HG02852 (cell line): Measurements from ENCODE around the gene TNFAIP3.

Experiments
- ATAC-seq: cut with Tn5 transposase; IDR thresholded peaks from one replicate; pipeline ENCODE4 v1.9.1; 2021; ENCODE audit warnings: mild to moderate bottlenecking, moderate library complexity; ENCODE audit not compliant: unreplicated experiment

TNFAIP3 gene

GRCh38 chr6:137862419-137863090, 4.5 kb upstream of the TNFAIP3 start:
- ATAC-seq = no peak

- ATAC-seq = no peak
Measured at GRCh38 chr6:137863091-137863797, 3.8 kb upstream of the TNFAIP3 start.

- no peak for ATAC-seq
Measured at GRCh38 chr6:137864812-137865508, 2.1 kb upstream of the TNFAIP3 start.

- ATAC-seq = peak; percentile 29
Measured at GRCh38 chr6:137866200-137866913, 702 bp upstream of the TNFAIP3 start.

- ATAC-seq = peak; percentile 3
Measured at GRCh38 chr6:137867685-137868509, 838 bp downstream of the TNFAIP3 start.

- ATAC-seq = no peak
Measured at GRCh38 chr6:137868721-137869548, 1.9 kb downstream of the TNFAIP3 start.

- no peak for ATAC-seq
Measured at GRCh38 chr6:137869549-137870307, 2.7 kb downstream of the TNFAIP3 start.

- no peak for ATAC-seq
Measured at GRCh38 chr6:137870308-137870644, 3.2 kb downstream of the TNFAIP3 start.

GRCh38 chr6:137870744-137871247, 3.7 kb downstream of the TNFAIP3 start:
- peak; percentile 23 for ATAC-seq

GRCh38 chr6:137871291-137871690, 4.2 kb downstream of the TNFAIP3 start:
- ATAC-seq = no peak

GRCh38 chr6:137871831-137872454, 4.9 kb downstream of the TNFAIP3 start:
- no peak for ATAC-seq

- ATAC-seq = no peak
Measured at GRCh38 chr6:137872581-137873115, 5.6 kb downstream of the TNFAIP3 start.

GRCh38 chr6:137873273-137873762, 6.3 kb downstream of the TNFAIP3 start:
- peak; percentile 52 for ATAC-seq

GRCh38 chr6:137874204-137875057, 7.4 kb downstream of the TNFAIP3 start:
- no peak for ATAC-seq

- no peak for ATAC-seq
Measured at GRCh38 chr6:137875058-137875520, 8.0 kb downstream of the TNFAIP3 start.

- no peak for ATAC-seq
Measured at GRCh38 chr6:137875606-137876005, 8.5 kb downstream of the TNFAIP3 start.

GRCh38 chr6:137876547-137876946, 9.5 kb downstream of the TNFAIP3 start:
- ATAC-seq = no peak
